Measurements from ENCODE around the gene CADPS2.
"Not testable (repeated sequence)": the region's sequence is repeated elsewhere in the genome, so short reads cannot be mapped to it uniquely, and the experiment has no call there.

CADPS2 gene

GRCh38 chr7:122304319-122304975 is 581.8 kb downstream of the CADPS2 start, which contains the start of gene FEZF1:
FEZF1 (minus strand) TSS chr7:122304750; CDS start chr7:122304437, 313 bp downstream.
- no peak for DNase-seq

- DNase-seq, result no peak
These were observed 582.5 kb downstream of the CADPS2 start for GRCh38 chr7:122303531-122304318.

GRCh38 chr7:122302761-122303530 is 583.3 kb downstream of the CADPS2 start:
- no peak for DNase-seq

- DNase-seq, result no peak
These were observed 584.2 kb downstream of the CADPS2 start for GRCh38 chr7:122301858-122302760.

- no peak for DNase-seq
These were observed 585.1 kb downstream of the CADPS2 start for GRCh38 chr7:122300956-122301833.

GRCh38 chr7:122300211-122300932 is 585.9 kb downstream of the CADPS2 start:
- no peak for DNase-seq

GRCh38 chr7:122299624-122300210 is 586.5 kb downstream of the CADPS2 start:
- no peak for DNase-seq

- DNase-seq, result no peak
These were observed 587.6 kb downstream of the CADPS2 start for GRCh38 chr7:122298618-122299017.

GRCh38 chr7:122298131-122298530 is 588.1 kb downstream of the CADPS2 start:
- no peak for DNase-seq

- DNase-seq, result no peak
These were observed 595.1 kb downstream of the CADPS2 start for GRCh38 chr7:122291189-122291588.

- DNase-seq, result no peak
These were observed 595.8 kb downstream of the CADPS2 start for GRCh38 chr7:122290476-122290875.

- DNase-seq, result no peak
These were observed 596.8 kb downstream of the CADPS2 start for GRCh38 chr7:122289426-122289825.

- not testable (repeated sequence) for DNase-seq
These were observed 601.7 kb downstream of the CADPS2 start for GRCh38 chr7:122284608-122285007.

- DNase-seq, result no peak
These were observed 613.1 kb downstream of the CADPS2 start for GRCh38 chr7:122273117-122273516.

GRCh38 chr7:122269241-122269640 is 617.0 kb downstream of the CADPS2 start:
- no peak for DNase-seq
